HG03575 (cell line): ENCODE data around the gene PRKACA.
"Not testable (repeated sequence)": the region's sequence is repeated elsewhere in the genome, so short reads cannot be mapped to it uniquely, and the experiment has no call there.

Source experiments
- ATAC-seq: cut with Tn5 transposase; IDR thresholded peaks from one replicate; pipeline ENCODE4 v1.9.1; 2021; ENCODE audit not compliant: unreplicated experiment, insufficient number of reproducible peaks, low FRiP score; ENCODE audit errors: extremely low read depth

The PRKACA gene

GRCh38 chr19:14149509-14149994, 32.0 kb upstream of the PRKACA start:
- ATAC-seq = no peak

GRCh38 chr19:14148751-14149410, 31.3 kb upstream of the PRKACA start:
- no peak for ATAC-seq

- ATAC-seq = no peak
These were observed 30.4 kb upstream of the PRKACA start for GRCh38 chr19:14147797-14148605.

- ATAC-seq = no peak
These were observed 29.2 kb upstream of the PRKACA start for GRCh38 chr19:14146789-14147216.

GRCh38 chr19:14146169-14146568, 28.6 kb upstream of the PRKACA start:
- ATAC-seq = not testable (repeated sequence)

- no peak for ATAC-seq
These were observed 27.8 kb upstream of the PRKACA start for GRCh38 chr19:14145381-14145780.

- no peak for ATAC-seq
These were observed 25.0 kb upstream of the PRKACA start for GRCh38 chr19:14142262-14143190.

- ATAC-seq = no peak
These were observed 23.5 kb upstream of the PRKACA start for GRCh38 chr19:14141041-14141440.

GRCh38 chr19:14139944-14140343, 22.4 kb upstream of the PRKACA start:
- no peak for ATAC-seq

GRCh38 chr19:14138576-14139265, 21.2 kb upstream of the PRKACA start:
- ATAC-seq = no peak

- ATAC-seq = peak; percentile 60
These were observed 19.1 kb upstream of the PRKACA start, which contains the start of gene ASF1B for GRCh38 chr19:14136509-14137281. TSS of gene ASF1B (minus strand) at chr19:14136589. CDS start at chr19:14136456, 133 bp downstream.

GRCh38 chr19:14135985-14136508, 18.5 kb upstream of the PRKACA start:
- no peak for ATAC-seq

GRCh38 chr19:14135355-14135754, 17.8 kb upstream of the PRKACA start:
- no peak for ATAC-seq

GRCh38 chr19:14127929-14128509, 10.5 kb upstream of the PRKACA start:
- no peak for ATAC-seq

GRCh38 chr19:14127176-14127575, 9.6 kb upstream of the PRKACA start:
- no peak for ATAC-seq

GRCh38 chr19:14122924-14123323, 5.4 kb upstream of the PRKACA start:
- ATAC-seq = no peak

GRCh38 chr19:14120497-14120780, 2.9 kb upstream of the PRKACA start:
- no peak for ATAC-seq
